Activated CD8-positive, alpha-beta memory T cell treated with anti-CD3 and anti-CD28 coated beads for 4 hours (primary cell): ENCODE results near the gene GGACT.

Source experiments
- DNase-seq, 2 donors: peaks; one replicate each; pipeline ENCODE4 v3.0.0-alpha.2; 2020; ENCODE audit warnings: low read depth in 2 of 2

GGACT gene

DNA sequence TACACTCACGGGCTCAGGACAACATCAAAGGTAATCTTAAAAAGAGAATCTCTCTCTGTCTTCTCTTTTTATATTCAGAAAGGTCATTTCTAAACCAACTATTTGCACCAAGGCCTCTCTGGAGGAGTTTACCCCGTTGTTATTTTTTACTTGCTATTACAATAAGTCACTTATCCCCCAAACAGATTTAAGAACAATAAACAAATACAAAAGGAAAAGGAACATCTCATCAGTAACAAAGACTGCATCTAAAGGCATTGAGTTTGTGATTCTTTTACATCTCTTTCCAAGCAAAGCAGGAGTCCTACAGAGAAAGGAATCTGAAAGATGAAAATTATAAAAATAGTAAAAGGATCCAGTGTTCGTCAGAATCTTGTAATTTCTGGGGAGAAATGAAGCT lies 75.4 kb downstream of the GGACT start:
- no peak for DNase-seq

DNA sequence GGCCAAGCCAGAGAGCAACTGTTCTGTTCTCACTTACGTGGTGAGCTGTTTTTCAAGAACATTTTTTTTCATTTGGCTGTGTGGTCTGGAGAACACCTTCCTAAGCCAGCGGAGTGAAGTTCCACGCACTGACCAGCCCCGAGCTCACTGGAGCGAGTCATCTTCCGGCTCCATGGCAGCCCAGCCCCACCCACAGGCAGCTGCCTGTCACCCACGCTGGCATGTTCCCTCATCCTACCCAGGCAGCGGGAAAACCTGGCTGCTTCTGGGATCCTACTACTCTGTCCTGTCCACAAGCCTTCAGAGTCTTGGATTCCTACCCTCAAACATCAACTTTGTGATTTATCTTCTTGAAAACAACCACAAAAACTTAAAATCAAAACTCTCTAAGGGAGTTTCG lies 76.2 kb downstream of the GGACT start:
- no peak for DNase-seq

DNA sequence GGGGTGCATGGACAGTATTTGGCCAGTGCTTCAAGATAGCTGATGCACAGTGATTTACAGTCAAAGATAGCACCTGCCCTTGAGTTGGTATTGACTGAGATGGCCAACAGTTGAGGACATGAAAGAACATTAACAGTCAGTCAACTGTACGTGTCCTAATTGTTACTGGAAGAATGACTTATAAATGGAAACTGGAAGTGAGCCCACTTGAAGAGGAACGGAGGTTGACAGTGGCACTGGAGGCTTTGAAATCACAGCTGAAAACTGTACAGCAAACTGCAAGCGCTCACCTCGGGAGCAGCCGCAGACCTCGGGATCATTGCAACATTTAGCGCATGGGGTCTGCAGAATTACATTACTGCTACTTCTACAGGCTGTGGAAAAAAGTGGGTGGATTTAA lies 77.1 kb downstream of the GGACT start:
- DNase-seq = no peak

DNA sequence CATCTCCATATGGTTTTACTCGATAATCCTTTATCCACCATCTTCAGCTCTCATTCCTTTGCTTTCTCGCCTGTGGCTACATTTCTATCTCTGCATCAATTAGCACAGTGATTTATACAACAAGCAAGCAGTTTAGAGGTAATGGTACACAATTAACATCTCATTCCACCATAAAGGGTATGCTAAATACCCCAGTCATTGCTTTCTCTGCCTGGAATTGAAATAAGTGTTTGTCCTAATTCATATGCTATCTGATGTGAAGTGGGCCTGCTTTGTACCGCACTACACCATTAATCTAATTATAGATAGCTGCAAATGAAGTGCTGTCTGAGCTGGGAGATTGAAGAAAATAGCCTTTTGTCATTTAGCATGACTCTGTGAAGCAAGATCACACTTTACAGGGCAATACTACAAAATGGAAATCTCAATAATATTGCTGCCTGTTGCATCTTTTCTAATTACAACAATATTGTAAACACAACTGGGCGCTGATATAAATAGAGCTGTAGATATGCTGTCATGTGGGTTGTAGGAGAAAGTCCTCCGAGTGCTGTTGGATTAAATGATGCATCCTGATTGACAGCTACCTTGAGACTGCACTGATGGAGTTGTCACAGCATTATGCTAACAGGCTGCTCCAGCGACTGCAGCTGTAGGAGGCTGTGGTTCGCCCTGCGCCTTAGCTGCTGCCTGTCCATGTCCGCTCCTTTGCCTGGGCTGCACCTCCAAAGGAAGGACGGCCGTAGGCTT lies 78.2 kb downstream of the GGACT start:
- no peak for DNase-seq

DNA sequence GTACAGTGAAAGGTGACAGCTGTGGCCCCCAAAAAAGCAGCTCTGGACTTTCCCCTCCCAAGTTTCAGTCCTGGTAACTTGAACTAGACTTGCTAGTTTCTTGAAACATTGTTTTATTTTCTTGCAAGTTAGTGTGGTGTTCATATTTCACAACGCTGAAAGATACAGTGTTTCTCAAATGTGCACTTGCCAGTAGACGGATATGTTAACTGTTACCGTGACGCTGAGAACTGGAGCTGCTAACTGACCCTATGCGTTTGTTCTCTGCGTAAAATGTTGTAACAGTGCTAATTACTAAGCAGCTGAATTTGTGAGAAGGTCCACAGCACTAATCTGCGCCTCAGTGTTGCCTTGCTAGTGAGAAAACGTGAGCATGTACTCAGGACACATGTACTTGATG lies 79.6 kb downstream of the GGACT start:
- no peak for DNase-seq

DNA sequence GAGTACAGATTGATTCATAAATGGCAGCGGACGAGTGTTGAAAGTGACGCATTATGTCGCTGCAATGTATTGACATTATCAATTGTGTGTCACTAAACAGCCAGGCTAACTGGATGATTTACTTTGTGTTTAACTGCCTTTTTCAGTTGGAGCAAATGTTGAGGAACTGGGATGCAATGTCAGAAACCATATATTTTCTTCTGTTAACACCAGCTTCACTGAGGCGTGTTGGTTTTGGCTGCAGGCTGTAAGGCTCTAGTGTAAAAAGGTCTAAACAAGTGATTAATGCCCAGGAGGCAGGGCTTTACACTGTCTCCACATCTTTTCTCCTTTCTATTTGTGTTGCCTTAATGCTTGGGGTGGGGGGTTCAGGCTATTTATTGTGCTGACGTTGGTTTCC lies 80.1 kb downstream of the GGACT start:
- no peak for DNase-seq

DNA sequence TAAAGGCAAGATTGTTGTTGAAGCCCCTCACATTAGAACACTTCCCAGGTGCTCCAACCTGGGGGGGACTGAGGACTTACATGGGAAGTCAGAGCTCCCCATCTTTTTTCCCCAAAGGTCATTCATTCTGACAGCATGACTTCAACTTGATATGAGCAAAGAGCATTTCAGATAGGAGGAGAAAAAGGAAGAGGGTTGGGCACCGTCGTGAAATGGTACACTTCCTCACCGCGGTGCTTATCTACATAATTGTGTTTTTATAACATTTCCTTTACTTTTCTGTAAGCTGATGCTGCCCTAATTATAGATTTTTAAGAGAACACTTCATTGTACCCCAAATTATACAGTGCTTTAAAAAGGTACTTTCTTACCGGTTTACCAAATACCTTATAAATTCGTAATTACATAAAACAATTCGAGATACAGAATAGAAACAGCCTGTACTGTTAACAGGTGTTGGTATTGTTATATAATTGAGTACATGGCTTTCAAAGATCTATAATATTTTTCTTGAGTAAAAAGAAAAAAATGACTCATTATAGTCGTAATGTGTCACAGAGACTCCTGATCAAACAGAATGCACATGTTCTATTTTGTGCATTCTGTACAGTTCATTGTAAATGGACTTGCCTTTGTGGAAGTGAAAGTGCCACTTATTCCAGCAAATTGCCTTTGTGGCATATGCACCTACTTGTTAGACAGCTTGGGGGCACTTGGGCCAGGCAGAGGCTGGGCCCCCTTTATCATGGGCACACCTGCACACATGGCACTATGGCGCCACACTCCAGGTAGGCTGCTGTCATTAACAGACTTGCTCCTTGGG lies 81.8 kb downstream of the GGACT start:
- DNase-seq = no peak

DNA sequence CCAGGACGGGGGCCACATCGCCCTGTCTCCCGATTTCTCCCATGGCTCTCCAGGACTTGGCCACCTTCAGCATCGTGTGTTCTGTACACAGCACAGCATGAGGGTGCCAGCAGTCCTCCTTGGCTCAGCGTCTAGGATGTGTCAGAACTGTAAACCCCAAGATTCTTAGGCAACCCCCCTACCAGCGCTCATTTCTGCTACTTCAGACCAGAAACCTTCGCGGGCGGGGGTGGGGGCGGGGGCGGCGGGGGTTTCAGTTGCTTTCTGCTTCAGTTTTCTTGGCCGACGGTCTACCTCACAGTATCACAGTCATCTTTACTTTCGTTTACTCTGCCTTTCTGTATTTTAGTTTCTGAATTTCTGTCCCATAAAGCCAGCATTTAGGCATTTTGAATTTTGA lies 82.4 kb downstream of the GGACT start:
- no peak for DNase-seq

DNA sequence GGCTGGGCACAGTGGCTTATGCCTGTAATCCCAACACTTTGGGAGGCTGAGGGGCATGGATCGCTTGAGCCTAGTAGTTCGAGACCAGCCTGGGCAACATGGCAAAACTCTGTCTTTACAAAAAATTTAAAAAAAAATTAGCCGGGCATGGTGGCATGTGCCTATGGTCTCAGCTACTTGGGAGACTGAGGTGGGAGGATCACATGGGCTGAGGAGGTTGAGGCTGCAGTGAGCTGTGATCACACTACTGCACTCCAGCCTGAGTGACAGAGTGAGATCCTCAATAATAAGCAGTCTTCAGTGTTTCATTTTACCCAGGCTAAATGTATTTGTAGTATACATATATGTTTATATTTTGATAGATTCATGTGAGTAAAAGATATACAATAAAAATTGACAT lies 85.0 kb downstream of the GGACT start:
- DNase-seq = no peak

DNA sequence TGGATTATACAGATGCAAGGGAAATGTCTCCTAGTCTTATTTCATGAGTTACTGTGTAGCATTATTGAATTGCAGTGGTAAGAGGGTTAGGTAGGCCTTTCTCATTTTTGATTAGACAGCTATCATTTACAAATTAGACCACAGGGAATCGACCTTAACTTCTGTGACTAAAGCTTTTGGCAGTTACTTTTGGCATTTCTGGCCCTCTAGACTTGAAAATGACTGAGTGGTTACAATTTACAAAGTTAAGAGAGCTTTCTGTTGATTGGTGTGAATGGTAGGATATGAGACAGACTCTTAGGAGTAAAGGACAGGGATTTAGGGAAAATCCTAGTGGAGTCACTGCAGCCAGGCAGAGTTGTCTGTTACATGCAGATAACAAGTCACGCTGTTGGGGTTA lies 86.1 kb downstream of the GGACT start:
- no peak for DNase-seq

DNA sequence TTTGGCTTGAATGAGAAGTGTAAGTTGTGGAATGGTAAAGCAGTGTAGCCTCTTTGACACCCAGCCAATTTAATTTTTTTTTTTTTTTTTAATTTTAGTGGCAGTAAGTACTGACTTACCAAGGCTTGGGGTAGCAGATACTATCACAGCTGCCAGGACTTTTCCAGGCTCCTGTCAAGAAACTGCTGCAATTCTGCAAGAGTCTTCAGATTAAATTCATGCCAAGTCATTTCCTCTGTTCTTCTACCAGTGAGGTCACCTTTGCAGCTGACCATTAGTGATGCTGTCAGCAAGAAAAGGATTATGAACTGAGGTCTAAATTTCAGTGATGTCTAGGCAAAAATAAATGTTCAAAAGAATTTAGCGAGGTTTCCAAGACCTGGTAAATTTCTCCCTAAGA lies 91.2 kb downstream of the GGACT start:
- no peak for DNase-seq

DNA sequence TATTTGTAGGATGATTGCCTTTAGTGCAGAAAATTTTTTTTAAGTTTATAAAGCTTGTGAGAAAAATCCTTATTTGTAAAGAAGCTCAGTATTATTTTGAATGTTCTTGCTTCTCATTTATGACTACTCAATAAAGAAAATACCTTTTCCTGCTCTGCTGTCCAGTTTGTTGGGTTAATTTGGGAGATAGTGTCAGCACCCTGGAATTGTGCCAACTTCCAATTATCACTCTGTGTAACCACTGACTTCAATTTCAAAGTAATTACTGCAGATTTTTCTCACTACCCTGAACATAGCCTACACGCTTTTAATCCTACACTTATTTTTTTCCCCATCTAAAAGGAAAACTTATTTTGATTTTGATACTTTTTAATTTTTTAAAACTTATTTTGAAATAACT lies 93.1 kb downstream of the GGACT start:
- DNase-seq = no peak

DNA sequence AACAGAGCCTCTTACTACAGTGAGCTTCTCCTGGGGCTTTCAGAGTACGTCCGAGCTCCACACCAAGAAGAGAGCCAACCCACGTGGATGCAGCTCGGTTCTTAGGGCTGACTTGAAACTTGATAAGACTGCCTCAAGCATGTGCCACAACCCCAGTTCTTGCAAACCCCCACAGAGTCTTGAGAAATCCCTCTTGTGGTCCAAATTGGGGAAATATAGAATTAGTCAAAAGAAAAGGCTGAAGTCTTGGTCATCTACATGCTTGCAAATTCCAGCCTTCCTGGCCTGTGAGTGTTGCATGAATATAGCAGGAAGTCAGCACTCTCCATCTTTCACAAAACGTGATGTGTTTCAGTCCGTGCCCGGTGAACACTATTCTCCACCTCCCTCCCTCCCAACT lies 95.2 kb downstream of the GGACT start:
- no peak for DNase-seq

DNA sequence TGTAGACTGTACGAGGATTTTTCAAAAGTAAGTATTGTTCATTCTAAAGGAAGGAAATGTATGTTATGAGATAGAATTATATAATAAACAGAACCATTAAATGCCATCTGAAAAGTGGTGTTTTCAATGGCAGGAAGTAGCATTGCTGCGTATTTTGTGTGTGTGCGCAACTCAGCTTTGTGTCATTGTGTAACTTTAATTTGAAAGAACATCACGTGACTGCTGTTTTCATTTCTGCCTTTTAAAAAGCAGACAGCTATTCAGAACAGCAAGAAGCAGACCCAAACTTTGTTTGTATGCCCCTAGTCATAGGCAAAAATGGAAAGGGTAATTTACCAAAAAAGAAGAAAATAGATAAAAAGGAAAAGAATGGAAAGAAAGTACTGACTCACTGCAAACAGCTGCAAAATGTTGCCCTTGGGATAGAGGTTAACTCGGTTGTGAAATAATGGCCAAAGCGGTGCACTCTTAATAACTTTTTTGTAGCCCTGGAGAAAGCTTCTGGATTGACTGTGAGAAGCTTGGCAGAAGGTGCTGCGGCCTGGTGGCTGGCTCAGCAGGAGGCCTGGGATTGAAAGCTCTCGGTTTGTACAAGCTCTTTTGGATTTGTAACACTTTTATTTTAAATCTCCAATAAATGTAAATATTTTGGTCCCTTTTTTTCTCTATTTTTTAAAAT lies 97.3 kb downstream of the GGACT start:
- no peak for DNase-seq

DNA sequence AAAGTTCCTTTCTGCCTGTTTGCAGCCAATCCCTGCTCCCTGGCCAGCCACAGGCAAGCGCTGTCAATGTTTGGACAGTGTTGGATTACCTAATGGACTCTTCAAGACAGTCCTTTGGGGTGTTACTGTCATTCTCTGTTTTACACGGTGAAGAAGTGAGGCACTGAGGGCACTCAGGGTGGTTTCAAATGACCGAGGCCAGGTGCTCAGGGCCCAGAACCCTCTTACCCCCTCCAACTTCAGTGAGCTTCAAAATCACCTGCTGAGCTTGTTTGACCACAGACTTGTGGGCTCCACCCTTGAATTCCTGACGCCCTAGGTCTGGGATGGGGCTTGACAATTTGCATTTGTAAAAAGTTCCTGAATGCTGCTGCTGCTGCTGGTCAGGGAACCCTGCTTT lies 97.9 kb downstream of the GGACT start:
- no peak for DNase-seq

DNA sequence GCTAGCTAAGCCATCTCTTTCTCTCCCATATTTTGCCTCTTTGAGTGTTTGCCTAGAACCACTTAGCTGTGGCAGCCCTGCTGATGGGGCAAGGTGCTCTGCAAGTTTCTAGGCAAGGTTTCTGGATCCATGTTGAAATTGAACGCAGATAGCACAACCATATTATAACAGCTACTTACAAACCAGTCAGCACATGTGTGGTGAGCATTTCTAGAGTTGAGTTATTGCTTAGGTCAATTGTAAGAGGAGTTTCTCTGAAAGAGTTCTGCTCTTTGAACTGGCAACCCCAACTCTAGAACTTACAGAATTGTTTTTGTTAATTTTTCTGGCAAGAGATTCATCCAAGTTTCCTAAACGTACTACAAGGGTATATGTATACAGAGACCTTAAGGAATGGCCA lies 103.3 kb downstream of the GGACT start:
- no peak for DNase-seq

DNA sequence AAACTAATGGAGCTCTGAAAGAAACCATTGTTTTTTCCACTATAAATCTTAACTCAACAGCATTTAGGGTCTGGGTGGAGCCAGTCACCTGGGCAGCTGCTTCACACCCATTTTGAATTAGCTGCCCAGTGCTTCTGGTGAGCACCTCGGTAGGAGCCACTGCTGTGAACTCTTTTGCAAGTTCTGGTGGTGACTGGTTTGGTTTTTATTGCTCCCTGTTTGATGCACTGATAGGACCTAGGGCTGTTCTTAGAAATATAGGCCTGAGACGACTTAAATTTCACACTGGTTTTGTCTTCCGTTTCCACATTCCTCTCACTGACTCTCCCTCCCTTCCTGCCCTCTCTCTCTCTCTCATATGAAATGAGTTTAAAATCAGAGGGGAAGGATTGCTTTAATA lies 103.9 kb downstream of the GGACT start:
- DNase-seq = no peak

DNA sequence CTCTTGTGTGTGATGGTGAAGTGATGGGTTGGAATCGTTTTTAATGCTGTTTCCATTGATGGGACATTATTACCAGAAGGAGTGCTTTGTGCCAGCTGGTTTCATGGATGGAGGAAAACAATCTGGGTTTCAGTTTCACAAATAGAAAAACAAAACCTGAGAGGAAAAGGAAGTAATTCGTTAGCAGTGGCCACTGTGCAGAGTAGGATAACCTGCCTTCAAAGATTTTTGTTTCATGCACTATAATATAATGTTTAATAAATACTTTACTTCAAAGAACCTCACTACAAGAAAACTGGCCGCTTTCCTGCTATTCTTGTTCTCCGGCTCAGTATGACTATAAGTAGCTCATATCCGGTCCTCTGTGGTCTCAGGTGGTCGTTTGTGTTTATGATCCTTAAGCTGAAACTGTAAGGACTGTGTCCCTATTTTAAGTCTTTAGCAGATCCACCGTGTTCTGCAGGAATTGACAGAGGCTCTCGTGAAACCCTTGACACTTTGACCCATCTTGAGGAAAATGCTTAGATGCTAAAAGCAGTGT lies 104.7 kb downstream of the GGACT start:
- DNase-seq = no peak

DNA sequence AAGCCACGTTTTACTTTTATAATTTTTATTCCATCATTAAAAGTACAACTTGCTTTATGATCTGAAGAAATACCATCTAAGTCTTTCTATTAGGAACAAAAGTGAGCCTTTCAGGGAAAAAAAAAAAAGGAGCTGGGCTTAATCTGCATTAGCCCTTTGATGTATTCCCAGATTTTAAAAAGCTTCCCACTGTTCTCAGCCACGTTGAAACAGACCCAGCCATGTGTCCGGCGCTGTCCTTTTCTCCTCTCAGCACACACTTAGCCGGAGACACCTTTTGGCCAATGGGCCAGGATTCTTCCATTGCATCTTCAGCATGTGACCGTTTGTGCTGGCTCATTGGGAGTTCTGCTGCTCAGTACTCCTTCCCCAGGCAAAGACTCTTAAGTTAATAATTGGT lies 105.5 kb downstream of the GGACT start:
- DNase-seq = no peak

DNA sequence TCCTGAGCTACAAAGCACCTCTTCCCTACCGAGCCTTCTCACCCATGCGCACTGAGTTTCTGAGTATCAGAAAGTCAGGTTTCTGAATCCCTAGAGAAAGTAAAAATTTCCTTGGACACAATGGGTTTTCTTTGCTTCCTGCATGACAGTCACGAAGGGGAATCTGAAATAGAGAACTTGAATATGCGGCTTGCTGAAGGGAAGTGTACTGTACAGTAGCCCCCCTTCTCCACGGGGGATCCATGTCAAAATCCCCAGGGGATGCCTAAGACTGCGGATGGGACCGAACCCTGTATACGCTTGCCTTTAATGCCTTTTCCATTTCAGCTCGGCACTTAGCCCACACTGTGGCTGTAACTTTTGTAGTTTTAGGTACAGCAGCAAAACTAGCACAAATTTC lies 107.9 kb downstream of the GGACT start:
- DNase-seq = no peak
